Cardiac fibroblast (primary cell): ENCODE measurements around the gene CFAP74.

Source experiments
- DNase-seq, 2 donors: peaks; one replicate each; pipeline versions ENCODE4 v3.0.0 to v3.0.0-alpha.2; 2010; ENCODE audit warnings: low read depth in 2 of 2
- H3K4me3 ChIP-seq, 2 donors: replicated peaks in 1 of 2; 1 replicate in 1 of 2; 2 replicates in 1 of 2; pipeline ENCODE4 v1.5.1; 2011; ENCODE audit warnings: low read depth in 2 of 2, low read length in 2 of 2, mild to moderate bottlenecking in 2 of 2, moderate library complexity in 1 of 2
- TF ChIP-seq, protein P1 (sequence below): IDR thresholded peaks from one replicate; pipeline ENCODE4 v1.5.1; 2011; ENCODE audit warnings: low read depth, mild to moderate bottlenecking, low read length, inconsistent platforms

Gene CFAP74

DNA sequence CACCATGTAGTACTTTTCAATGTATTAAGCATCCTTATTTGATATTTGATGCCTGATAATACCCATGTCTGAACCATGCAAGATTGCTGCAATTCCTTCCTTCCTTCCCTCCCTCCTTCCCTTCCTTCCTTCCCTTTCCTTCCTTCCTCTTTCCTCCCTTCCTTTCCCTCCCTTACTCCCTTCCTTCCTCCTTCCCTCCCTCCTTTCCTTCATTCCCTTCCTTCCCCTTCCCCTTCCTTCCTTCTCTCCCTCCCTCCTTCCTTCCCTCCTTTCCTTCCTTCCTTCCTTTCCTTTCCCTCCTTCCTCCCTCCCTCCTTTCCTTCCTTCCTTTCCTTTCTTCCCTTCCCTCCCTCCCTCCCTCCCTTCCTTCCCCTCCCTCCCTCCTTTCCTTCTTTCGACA is 54.8 kb downstream of the CFAP74 start:
- no peak overlapping the region for H3K4me3 ChIP-seq
- DNase-seq = no peak
- TF ChIP-seq, protein P1, sequence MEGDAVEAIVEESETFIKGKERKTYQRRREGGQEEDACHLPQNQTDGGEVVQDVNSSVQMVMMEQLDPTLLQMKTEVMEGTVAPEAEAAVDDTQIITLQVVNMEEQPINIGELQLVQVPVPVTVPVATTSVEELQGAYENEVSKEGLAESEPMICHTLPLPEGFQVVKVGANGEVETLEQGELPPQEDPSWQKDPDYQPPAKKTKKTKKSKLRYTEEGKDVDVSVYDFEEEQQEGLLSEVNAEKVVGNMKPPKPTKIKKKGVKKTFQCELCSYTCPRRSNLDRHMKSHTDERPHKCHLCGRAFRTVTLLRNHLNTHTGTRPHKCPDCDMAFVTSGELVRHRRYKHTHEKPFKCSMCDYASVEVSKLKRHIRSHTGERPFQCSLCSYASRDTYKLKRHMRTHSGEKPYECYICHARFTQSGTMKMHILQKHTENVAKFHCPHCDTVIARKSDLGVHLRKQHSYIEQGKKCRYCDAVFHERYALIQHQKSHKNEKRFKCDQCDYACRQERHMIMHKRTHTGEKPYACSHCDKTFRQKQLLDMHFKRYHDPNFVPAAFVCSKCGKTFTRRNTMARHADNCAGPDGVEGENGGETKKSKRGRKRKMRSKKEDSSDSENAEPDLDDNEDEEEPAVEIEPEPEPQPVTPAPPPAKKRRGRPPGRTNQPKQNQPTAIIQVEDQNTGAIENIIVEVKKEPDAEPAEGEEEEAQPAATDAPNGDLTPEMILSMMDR = no peak

- H3K4me3 ChIP-seq = no peak overlapping the region
- TF ChIP-seq, protein P1 = no peak
- DNase-seq = no peak
Observed at GRCh38 chr1:1947493-1947892, 56.1 kb downstream of the CFAP74 start.

- no peak overlapping the region for H3K4me3 ChIP-seq
- DNase-seq = peak; percentile 21 to 75
- TF ChIP-seq, protein P1 = no peak
Observed at GRCh38 chr1:1946540-1946939, 57.0 kb downstream of the CFAP74 start.

- no peak overlapping the region for H3K4me3 ChIP-seq
- no peak for DNase-seq
- TF ChIP-seq, protein P1 = no peak
Observed at GRCh38 chr1:1945782-1946393, 57.7 kb downstream of the CFAP74 start.

DNA sequence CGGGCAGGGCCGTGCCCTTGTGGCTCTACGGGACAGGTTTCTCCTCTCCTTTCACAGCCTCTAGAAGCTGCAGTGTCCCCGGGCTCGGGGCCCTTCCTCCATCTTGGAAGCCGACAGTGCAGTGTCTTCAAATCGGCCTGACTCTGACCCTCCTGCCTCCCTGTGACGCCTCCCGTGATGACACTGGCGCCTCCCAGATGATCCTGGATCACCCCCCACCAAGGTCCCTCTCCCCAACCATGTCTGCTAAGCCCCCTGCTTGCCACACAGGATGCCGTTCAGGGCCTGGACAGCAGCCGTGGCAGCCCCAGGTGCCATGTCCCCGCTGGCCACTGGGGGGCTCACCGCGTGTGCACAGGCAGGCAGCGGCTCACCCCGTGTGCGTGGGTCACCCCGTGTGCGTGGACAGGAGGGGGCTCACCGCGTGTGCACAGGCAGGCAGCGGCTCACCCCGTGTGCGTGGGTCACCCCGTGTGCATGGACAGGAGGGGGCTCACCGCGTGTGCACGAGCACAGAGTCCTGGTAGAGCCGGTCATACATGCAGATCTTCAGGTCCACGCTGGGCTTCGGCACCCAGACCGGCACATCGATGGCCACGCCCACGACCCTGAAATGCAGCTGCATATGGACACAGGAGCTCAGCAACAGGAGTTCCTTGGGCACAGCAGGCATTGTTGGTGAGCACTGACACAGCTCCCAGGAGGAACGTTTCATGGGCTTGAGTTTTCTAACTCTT is 59.6 kb downstream of the CFAP74 start:
- H3K4me3 ChIP-seq = no peak overlapping the region

GRCh38 chr1:1942753-1943656 is 60.6 kb downstream of the CFAP74 start:
- TF ChIP-seq, protein P1 = no peak
- no peak overlapping the region for H3K4me3 ChIP-seq
- DNase-seq = no peak

More for the DNA sequence above, 59.6 kb downstream of the CFAP74 start:
- TF ChIP-seq, protein P1 = peak; percentile 86
- peak; percentile 18 to 35 for DNase-seq
